ENCODE results near the gene HELT. TPM values are rescaled to one million over a fixed set of nuclear protein-coding genes. Genes with fewer than 3 reads are reported as not detected.
A peak's percentile ranks its signal among the peaks of the same experiment; 100 is the strongest.
"Not testable (repeated sequence)": the region's sequence is repeated elsewhere in the genome, so short reads cannot be mapped to it uniquely, and the experiment has no call there.

The HELT gene
- total RNA-seq, 1 donor from 2014 or later, result not detected

DNA sequence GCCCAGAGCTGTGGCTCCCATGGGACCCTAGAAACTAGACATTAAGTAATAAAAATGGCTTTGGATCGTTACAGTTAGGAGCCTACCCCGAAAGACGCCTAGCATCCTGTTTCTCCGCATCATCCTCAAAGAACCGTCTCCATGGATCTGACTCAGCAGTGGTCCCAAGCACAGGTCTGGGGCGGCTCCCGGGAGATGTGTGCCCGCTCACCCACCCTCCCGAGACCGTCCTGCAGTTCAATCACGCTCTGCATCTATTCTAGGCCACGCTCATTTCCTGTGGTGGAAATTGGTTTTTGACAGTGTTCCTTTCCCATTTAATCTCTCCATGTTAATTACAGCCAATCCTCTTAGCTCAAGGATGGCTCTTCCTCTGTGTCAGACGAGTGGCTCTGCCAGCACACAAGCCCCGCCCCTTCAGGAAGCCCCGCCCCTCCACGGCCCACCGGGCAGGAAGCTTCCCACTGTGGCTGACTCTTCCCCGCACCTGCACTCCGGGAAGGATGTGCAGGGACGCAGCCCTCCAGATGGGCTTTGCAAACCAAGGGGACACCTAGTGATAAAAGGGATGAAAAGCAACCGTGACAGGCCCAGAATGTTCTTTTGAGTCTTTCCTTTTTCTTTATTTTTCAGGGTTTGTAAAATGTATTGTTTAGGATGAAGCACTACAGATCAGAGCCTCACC, 34.5 kb upstream of the HELT start:
- intact Hi-C loops (cut with DNase I), result loop anchor here (10.0 kb wide), 1 partner anchor 239 kb away; no protein-coding TSS in a partner anchor
- TF ChIP-seq POLR2A (IDR thresholded peaks at IDR 0.05) (no peak), CTCF (IDR thresholded peaks at IDR 0.05) (peak in 1 of 3 experiments; percentile 26), POLR2AphosphoS5 (IDR thresholded peaks at IDR 0.05; ENCODE audit: insufficient read depth in 1 of 2, low read depth in 1 of 2) (no peak)
- no peak overlapping the region for H3K27ac ChIP-seq
- no peak for DNase-seq (ENCODE audit: extremely low spot score in 2 of 2)
- no peaks in the 10 kb centered on the region for H3K9me3 ChIP-seq
- no peaks in the 10 kb centered on the region for H3K27me3 ChIP-seq
- no peaks in the 10 kb centered on the region for H3K4me1 ChIP-seq
- H3K4me3 ChIP-seq, result no peak overlapping the region
- no peaks in the 10 kb centered on the region for H3K36me3 ChIP-seq

DNA sequence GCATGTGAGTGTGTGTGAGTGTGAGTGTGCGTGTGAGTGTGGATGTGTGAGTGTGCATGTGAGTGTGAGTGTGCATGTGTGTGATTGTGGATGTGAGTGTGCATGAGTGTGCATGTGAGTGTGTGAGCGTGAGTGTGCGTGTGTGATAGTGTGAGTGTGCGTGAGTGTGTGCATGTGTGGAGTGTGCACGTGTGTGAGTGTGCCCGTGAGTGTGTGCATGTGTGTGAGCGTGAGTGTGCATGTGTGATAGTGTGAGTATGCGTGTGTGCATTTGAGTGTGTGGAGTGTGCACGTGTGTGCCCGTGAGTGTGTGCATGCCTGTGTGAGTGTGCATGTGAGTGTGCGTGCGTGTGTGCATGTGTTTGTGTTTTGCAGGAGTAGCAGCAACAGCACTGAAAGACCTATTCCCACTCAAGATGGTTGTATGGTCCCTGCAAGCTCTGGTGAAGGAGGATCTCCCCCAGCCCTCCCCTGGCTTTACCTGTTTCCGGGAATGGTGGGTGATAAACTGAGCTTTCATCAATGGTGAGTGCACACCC, 30.7 kb upstream of the HELT start:
- intact Hi-C loops (cut with DNase I), result loop anchor here (10.0 kb wide), 1 partner anchor 243 kb away; no protein-coding TSS in a partner anchor
- no peak overlapping the region for H3K27ac ChIP-seq
- no peak for DNase-seq (ENCODE audit: extremely low spot score in 2 of 2)

DNA sequence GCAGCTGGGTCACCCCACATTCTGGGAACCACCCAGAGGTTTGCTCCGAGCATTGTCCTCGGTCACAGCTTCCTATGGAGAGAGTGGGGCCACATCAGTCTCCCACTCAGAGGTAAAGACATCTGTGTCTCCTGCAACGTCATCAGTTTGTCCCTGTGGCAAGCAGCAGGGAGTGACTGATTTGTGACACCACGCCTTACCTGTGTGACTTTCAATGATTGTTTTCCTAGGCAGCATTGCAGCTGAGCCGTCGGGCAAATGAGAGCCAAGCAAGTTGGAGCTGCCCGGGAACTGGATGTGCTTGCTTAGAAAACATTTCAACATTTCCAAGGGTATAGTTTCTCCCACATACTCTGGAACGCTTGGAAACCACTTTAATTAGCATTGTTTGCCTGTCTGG, 29.7 kb upstream of the HELT start:
- no peaks in the 10 kb centered on the region for H3K27me3 ChIP-seq
- intact Hi-C loops (cut with DNase I), result loop anchor here (10.0 kb wide), 1 partner anchor 244 kb away; no protein-coding TSS in a partner anchor
- no peak overlapping the region for H3K27ac ChIP-seq
- no peak for DNase-seq (ENCODE audit: extremely low spot score in 2 of 2)
- no peaks in the 10 kb centered on the region for H3K36me3 ChIP-seq
- no peaks in the 10 kb centered on the region for H3K9me3 ChIP-seq
- H3K4me3 ChIP-seq, result no peak overlapping the region
- TF ChIP-seq CTCF (IDR thresholded peaks at IDR 0.05) (no peak), POLR2AphosphoS5 (IDR thresholded peaks at IDR 0.05; ENCODE audit: insufficient read depth in 1 of 2, low read depth in 1 of 2) (no peak), POLR2A (IDR thresholded peaks at IDR 0.05) (no peak)
- H3K4me1 ChIP-seq, result no peaks in the 10 kb centered on the region

More for the DNA sequence above, 30.7 kb upstream of the HELT start:
- H3K36me3 ChIP-seq, result no peaks in the 10 kb centered on the region
- no peaks in the 10 kb centered on the region for H3K9me3 ChIP-seq
- no peak overlapping the region for H3K4me3 ChIP-seq
- no peaks in the 10 kb centered on the region for H3K27me3 ChIP-seq
- no peaks in the 10 kb centered on the region for H3K4me1 ChIP-seq
- TF ChIP-seq POLR2AphosphoS5 (IDR thresholded peaks at IDR 0.05; ENCODE audit: insufficient read depth in 1 of 2, low read depth in 1 of 2) (no peak), CTCF (IDR thresholded peaks at IDR 0.05) (no peak), POLR2A (IDR thresholded peaks at IDR 0.05) (no peak)

- not testable (repeated sequence) for H3K4me3 ChIP-seq; DNase-seq (ENCODE audit: extremely low spot score in 2 of 2); H3K9me3 ChIP-seq; H3K4me1 ChIP-seq; H3K27me3 ChIP-seq; H3K27ac ChIP-seq; H3K36me3 ChIP-seq
- intact Hi-C loops (cut with DNase I), result loop anchor here (10.0 kb wide), 1 partner anchor 244 kb away; no protein-coding TSS in a partner anchor
Observed at GRCh38 chr4:184989283-184989682, 29.0 kb upstream of the HELT start.

- H3K27me3 ChIP-seq; H3K4me3 ChIP-seq; DNase-seq (ENCODE audit: extremely low spot score in 2 of 2); H3K4me1 ChIP-seq; intact Hi-C loops (cut with DNase I); H3K36me3 ChIP-seq; H3K27ac ChIP-seq; H3K9me3 ChIP-seq: not testable (repeated sequence)
Observed at GRCh38 chr4:184990131-184990530, 28.2 kb upstream of the HELT start.

GRCh38 chr4:184991860-184992259, 26.4 kb upstream of the HELT start:
- Histone ChIP-seq H3K27me3 (no peaks in the 10 kb centered on the region), H3K27ac (no peak overlapping the region), H3K36me3 (no peaks in the 10 kb centered on the region), H3K4me3 (no peak overlapping the region), H3K4me1 (no peaks in the 10 kb centered on the region), H3K9me3 (no peaks in the 10 kb centered on the region)
- no peak for DNase-seq (ENCODE audit: extremely low spot score in 2 of 2)
- intact Hi-C loops (cut with DNase I), result no loop called here
- TF ChIP-seq CTCF (IDR thresholded peaks at IDR 0.05), result no peak
- no peak for TF ChIP-seq POLR2AphosphoS5 (IDR thresholded peaks at IDR 0.05; ENCODE audit: insufficient read depth in 1 of 2, low read depth in 1 of 2)
- TF ChIP-seq POLR2A (IDR thresholded peaks at IDR 0.05), result no peak

Data from vagina (tissue), 2 donors.